Measurements from ENCODE around the gene RUFY4.
"Not testable (repeated sequence)": the region's sequence is repeated elsewhere in the genome, so short reads cannot be mapped to it uniquely, and the experiment has no call there.

Gene RUFY4

DNA sequence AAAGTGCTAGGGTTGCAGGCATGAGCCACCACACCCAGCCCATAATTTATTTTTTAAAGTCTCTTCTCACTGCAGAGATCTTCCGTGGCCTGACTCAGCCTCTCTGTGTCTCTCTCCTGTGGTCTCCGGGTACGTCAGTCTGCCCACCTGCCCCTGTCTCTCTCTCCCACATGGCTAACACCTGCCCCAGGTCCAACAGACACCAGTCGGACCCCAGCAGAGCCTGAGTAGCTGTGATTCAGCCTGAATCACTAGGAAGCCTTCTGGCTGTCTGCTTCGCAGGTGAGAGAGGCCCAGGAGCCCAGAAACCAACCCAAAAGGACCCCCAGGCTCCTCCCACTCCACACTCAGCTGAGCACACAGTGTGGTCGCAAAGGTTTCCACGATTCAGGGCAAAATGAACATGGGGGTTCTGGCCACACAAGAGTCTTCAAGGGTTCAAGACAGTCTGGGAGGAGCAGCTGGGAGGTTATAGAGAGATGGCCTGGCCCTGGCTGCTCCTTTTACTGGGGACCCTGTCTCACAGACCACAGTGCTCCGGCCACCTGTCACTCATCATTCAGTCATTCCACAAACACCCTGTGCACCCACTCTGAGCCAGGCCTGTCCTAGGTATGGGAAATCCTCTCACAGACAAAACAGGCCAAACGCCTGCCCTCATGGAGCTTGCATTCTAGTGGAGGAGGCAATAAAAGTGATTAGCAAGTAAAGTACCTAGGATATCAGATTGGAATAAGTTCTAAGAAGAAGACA is 8.6 kb downstream of the RUFY4 start:
- TF ChIP-seq POLR2A (IDR thresholded peaks at IDR 0.05; ENCODE audit: low read length) (no peak), GATA1 (IDR thresholded peaks at IDR 0.05; ENCODE audit: low read depth, low read length) (no peak)
- no peak for DNase-seq

DNA sequence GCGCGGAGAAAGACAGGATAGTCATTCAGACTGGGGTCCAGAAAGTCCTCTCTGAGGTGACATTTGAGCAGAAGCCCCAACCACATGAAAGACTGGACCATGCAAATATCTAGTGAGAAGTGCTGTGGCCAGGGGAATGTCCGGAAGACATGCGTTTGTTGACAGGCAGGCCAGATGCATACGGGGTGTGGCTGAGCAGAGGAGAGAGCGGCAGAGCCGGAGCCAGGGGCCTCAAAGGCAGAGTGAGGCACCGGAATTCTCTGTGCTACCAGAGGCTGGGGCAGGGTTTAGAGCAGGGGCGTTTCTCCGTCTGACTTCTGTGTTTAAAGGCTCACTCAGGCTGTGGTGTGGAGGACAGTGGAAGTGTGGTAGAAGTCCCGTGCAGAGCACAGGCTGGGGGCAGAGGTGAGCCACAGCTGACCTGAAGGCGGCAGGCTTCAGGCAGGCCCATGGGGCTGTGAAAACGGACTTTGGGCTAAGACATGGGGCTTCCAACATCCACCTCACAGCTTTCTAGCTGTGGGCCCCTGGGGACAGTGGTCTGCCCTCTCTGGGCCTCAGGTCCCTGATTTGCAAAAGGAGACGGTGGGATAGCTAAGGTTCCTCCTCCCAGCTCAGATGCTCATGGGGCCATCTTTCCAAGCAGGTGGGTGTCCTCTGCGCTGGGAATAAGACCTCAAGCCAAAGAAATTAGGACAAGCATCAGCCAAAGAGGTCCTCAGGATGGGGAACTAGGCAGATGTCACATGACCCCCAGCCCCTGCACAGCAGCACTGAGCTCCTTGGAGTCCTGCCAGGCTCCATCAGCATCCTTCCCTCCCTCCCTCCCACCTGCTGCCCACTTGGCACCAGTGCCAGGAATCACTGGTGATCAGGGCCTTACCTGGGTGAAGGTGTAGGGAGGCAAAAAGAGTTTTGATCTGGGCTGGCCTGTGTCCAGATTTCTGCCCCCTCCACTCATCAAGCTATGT is 11.2 kb downstream of the RUFY4 start:
- TF ChIP-seq POLR2A (IDR thresholded peaks at IDR 0.05; ENCODE audit: low read length) (no peak), GATA1 (IDR thresholded peaks at IDR 0.05; ENCODE audit: low read depth, low read length) (no peak)
- DNase-seq = no peak

DNA sequence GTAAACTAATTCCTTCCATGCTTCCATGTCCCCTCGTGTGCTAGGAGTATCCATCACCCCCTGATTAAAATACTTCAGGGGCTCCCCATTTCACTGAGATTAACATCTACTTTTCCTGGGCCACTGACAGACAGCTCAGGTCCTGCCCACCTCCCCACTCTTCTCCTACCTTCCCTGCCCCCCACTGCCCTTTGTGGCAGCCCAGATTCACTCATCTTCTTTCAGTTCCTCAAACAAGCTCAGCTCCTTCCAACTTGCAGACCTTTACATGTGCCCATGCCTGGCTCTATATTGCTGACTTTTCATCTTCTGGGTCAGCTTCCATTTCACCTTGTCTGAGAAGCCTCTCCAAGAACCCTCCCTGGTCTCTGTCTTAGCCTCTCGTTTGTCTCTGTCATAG is 12.0 kb downstream of the RUFY4 start:
- TF ChIP-seq POLR2A (IDR thresholded peaks at IDR 0.05; ENCODE audit: low read length) (no peak), GATA1 (IDR thresholded peaks at IDR 0.05; ENCODE audit: low read depth, low read length) (no peak)
- no peak for DNase-seq

DNA sequence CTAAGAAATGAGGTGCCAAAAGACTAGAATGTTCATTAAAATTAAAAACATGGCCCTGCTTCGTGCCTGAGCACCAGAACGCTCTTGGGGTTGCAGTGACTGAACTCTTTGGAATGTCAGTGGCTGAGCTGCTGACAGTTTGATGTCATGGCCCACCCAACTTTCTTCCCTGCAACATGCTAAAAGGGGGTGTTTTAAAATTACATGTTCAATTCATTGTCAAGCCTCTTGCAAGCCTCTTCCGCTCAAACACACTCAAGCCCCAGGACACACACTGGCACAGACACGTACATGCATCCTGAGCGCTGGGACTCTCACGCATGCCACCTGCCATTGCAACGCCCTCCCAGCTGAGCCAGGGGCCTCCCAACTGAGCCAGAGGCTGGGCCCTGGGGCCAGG is 12.6 kb downstream of the RUFY4 start:
- no peak for DNase-seq

DNA sequence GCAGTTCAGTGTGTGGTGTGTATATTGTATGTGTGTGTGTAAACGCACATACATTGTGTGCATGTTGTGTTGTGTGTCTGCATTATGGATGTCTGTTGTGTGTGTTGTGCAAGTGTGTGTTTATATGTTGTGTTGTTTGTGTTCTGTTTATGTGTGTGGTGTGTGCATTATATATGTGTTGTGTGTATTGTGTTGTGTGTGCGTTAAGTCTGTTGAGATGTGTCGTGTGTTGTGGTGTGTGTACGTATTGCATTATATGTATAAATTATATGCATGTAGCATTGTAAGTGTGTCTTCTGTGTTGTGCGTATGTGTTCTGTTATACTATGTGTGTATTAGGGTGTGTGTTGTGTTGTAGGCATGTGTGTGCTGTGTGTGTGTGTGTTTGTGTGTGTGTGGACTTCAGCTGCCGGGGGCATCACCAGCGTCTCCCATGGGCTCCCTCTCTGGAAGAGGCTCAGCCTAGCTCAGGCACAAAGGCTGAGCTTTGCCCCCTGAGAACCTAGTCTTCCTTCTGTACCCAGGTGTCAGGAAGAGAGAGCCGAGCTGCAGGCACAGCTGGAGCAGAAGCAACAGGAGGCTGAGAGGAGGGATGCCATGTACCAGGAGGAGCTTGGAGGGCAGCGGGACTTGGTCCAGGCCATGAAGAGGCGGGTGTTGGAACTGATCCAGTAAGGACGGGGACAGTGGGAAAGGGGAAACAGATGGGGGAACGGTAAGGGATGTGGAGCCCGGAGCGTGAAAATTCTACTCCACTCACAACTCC is 13.7 kb downstream of the RUFY4 start:
- DNase-seq = peak in 1 of 2 experiments; percentile 18
- no peak for TF ChIP-seq GATA1 (IDR thresholded peaks at IDR 0.05; ENCODE audit: low read depth, low read length)
- no peak for TF ChIP-seq POLR2A (IDR thresholded peaks at IDR 0.05; ENCODE audit: low read length)

More for the DNA sequence above, 12.6 kb downstream of the RUFY4 start:
- TF ChIP-seq POLR2A (IDR thresholded peaks at IDR 0.05; ENCODE audit: low read length) (no peak), GATA1 (IDR thresholded peaks at IDR 0.05; ENCODE audit: low read depth, low read length) (no peak)

DNA sequence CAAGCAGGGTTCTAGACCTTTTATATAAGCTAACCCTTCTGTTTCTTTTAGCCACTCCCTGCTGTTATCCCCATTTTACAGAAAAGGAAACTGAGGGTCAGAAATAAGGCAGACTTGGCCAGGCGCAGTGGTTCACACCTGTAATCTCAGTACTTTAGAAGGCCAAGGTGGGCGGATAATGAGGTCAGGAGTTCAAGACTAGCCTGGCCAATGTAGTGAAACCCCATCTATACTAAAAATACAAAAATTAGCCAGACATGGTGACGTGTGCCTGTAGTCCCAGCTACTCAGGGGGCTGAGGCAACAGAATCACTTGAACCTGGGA is 14.3 kb downstream of the RUFY4 start:
- TF ChIP-seq GATA1 (IDR thresholded peaks at IDR 0.05; ENCODE audit: low read depth, low read length) (no peak), POLR2A (IDR thresholded peaks at IDR 0.05; ENCODE audit: low read length) (no peak)
- no peak for DNase-seq

DNA sequence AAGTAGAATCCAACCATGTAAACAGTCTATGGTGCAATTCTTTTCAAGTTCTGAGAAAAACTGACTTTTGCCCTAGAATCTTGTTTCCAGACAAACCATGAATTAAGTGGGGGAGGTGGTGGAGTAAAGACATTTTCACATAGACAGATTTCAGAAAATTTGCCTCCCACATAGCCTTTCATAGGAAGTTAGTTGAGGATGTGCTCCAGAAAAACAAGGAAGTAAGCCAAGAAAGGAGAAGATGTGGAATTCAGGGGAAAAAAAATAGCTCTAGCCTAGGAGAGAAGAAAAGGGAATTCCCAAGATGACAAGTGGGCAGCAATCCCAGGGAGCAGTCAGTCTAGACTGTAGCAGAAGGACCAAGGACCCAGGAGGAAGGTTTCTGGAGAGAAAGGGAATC is 17.4 kb downstream of the RUFY4 start:
- no peak for DNase-seq
- TF ChIP-seq POLR2A (IDR thresholded peaks at IDR 0.05; ENCODE audit: low read length) = no peak
- no peak for TF ChIP-seq GATA1 (IDR thresholded peaks at IDR 0.05; ENCODE audit: low read depth, low read length)

DNA sequence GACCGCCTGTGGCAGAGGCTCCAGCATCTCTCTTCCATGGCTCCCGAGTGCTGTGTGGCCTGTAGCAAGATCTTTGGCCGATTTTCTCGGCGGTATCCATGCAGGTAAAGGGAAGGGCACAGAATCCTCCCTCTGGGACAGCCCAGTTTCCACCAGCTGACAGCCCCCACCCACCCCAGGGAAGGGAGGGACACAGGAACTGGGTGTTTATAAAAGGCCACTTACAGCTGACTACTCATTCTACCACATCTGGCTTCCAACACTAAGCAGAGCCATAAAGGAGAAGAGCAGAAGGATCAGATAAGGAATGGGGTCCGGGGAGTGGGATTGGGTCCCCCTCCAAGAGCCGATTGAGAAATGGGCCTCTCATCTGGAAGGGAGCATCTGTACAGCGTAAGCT is 20.2 kb downstream of the RUFY4 start:
- DNase-seq = no peak
- TF ChIP-seq GATA1 (IDR thresholded peaks at IDR 0.05; ENCODE audit: low read depth, low read length) (no peak), POLR2A (IDR thresholded peaks at IDR 0.05; ENCODE audit: low read length) (no peak)

DNA sequence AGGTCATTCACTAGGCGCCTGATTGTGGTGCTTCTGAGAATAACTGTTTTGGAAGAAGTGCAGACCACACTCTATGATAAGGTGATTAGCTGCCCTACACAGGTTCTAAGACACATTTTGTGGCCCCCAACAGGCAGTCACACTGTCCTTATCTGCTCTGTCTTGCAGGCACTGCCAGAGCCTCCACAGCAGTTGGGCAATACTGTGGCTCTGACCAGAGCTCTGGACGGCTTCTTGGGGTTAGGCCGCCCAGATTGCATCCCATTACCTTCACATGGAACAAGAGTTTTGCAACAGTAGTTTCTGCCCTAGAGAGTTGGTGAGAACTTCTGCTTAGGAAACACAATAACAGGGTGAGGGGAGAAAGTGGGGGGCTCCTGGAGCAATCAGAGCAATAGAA is 22.7 kb downstream of the RUFY4 start:
- no peak for TF ChIP-seq POLR2A (IDR thresholded peaks at IDR 0.05; ENCODE audit: low read length)
- TF ChIP-seq GATA1 (IDR thresholded peaks at IDR 0.05; ENCODE audit: low read depth, low read length) = no peak

DNA sequence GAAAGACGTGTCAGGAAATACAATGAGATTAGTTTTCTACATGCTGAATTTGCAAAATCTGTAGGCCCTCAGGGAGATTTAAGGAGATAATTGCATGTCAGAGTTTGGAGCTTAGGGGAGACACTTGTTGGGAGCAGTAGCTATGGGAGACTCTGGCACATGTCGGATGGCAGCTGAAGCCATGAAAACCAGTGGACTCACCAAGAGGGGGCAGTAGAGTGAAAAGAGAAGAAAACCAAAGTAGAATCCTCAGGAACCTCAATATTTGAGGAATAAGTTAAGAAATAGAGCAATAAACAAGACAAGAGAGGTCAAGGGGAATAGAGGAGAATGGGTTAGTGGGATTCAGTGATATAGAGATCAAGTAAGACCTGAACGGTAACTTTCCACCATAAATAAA is 24.8 kb downstream of the RUFY4 start:
- no peak for TF ChIP-seq GATA1 (IDR thresholded peaks at IDR 0.05; ENCODE audit: low read depth, low read length)
- TF ChIP-seq POLR2A (IDR thresholded peaks at IDR 0.05; ENCODE audit: low read length) = no peak
- DNase-seq = peak in 1 of 2 experiments; percentile 8

More for the DNA sequence above, 22.7 kb downstream of the RUFY4 start:
- DNase-seq = no peak

DNA sequence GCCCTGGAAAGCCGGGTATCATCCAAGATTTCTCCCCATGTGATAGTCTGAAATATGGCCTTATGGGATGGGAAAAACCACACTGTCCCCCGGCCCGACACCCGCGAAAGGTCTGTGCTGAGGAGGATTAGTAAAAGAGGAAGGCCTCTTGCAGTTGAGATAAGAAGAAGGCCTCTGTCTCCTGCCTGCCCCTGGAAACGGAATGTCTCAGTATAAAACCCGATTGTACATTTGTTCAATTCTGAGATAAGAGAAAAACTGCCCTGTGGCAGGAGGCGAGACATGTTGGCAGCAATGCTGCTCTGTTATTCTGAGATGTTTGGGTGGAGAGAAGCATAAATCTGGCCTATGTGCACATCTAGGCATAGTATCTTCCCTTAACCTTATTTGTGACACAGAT is 26.8 kb downstream of the RUFY4 start:
- peak in 1 of 2 experiments; percentile 24 for DNase-seq
- no peak for TF ChIP-seq GATA1 (IDR thresholded peaks at IDR 0.05; ENCODE audit: low read depth, low read length)
- no peak for TF ChIP-seq POLR2A (IDR thresholded peaks at IDR 0.05; ENCODE audit: low read length)

DNA sequence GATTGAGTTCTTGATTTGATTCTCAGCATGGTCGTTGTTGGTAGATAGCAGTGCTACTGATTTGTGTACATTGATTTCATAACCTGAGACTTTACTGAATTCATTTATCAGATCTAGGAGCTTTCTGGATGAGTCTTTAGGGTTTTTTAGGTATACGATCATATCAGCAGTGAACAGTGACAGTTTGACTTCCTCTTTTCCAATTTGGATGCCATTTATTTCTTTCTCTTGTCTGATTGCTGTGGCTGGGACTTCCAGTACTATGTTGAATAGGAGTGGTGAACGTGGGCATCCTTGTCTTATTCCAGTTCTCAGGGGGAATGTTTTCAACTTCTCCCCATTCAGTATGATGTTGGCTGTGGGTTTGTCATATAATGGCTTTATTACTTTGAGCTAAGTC is 28.9 kb downstream of the RUFY4 start:
- no peak for DNase-seq
- TF ChIP-seq GATA1 (IDR thresholded peaks at IDR 0.05; ENCODE audit: low read depth, low read length) (no peak), POLR2A (IDR thresholded peaks at IDR 0.05; ENCODE audit: low read length) (no peak)

DNA sequence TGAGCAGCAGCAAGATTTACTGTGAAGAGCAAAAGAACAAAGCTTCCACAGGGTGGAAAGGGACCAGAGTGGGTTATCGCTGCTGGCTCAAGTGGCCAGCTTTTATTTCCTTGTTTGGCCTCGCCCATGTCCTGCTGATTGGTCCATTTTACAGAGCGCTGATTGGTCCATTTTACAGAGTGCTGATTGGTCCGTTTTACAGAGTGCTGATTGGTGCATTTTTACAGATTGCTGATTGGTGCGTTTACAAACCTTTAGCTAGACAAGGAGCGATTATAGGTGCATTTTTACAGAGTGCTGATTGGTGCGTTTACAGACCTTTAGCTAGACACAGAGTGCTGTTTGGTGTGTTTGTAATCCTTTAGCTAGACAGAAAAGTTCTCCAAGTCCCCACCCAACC is 39.8 kb downstream of the RUFY4 start:
- not testable (repeated sequence) for DNase-seq

DNA sequence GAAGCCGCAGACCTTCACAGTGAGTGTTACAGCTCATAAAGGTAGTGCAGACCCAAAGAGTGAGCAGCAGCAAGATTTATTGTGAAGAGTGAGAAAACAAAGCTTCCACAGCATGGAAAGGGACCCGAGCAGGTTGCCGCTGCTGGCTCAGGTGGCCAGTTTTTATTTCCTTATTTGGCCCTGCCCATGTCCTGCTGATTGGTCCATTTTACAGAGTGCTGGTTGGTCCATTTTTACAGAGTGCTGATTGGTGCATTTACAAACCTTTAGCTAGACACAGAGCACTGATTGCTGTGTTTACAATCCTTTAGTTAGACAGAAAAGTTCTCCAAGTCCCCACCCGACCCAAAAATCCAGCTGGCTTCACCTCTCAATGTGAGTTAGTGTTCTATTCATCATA is 52.7 kb downstream of the RUFY4 start:
- DNase-seq = not testable (repeated sequence)

DNA sequence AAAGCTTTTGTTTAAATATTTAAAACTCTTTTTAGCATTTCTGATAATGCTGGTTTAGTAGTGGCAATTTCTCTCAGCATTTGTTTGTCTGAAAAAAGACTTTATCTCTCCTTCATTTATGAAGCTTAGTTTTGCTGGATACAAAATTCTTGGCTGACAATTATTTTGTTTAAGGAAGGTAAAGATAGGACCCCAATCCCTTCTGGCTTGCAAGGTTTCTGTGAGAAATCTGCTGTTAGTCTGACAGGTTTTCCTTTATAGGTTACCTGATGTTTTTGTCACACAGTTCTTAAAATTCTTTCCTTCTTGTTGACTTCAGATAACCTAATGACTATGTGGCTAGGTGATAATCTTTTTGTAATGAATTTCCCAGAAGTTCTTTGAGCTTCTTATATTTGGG is 53.2 kb downstream of the RUFY4 start:
- DNase-seq = not testable (repeated sequence)

Data from erythroblast (primary cell).